Right lobe of liver (tissue), 6 donors: ENCODE data around the gene MT1E. TPM values are rescaled to one million over a fixed set of nuclear protein-coding genes. Genes with fewer than 3 reads are reported as not detected.
A peak's percentile ranks its signal among the peaks of the same experiment; 100 is the strongest.

Experiments
- ATAC-seq, 4 donors: fragments of 200-7000 bp; cut with Tn5 transposase; one replicate each; pipeline ENCODE4 v1.9.1; 2020; ENCODE audit warnings: mild to moderate bottlenecking in 4 of 4, moderate library complexity in 4 of 4
- DNase-seq, 3 donors: peaks; one replicate each; pipeline ENCODE4 v3.0.0-alpha.2; 2020
- H3K27ac ChIP-seq, 3 donors: fragments of 200-600 bp; one replicate each; pipeline ENCODE4 v1.8.0; 2022
- H3K27me3 ChIP-seq, 2 donors: fragments of 200-600 bp; one replicate each; pipeline ENCODE4 v1.8.0; 2022
- H3K36me3 ChIP-seq, 4 donors: fragments of 200-600 bp; sonication (generic) in 1 of 4; one replicate each; pipeline versions ENCODE4 v1.5.1 to v1.8.0; 2017 to 2022; ENCODE audit warnings: control low read depth in 1 of 4
- H3K4me1 ChIP-seq, 4 donors: fragments of 200-600 bp; sonication (generic) in 1 of 4; one replicate each; pipeline versions ENCODE4 v1.5.1 to v1.8.0; 2017 to 2022; ENCODE audit warnings: control low read depth in 1 of 4
- H3K4me3 ChIP-seq, 3 donors: fragments of 200-600 bp; one replicate each; pipeline ENCODE4 v1.8.0; 2022
- H3K9me3 ChIP-seq, 4 donors: fragments of 200-600 bp; sonication (generic) in 1 of 4; one replicate each; pipeline versions ENCODE4 v1.5.1 to v1.8.0; 2017 to 2022; ENCODE audit warnings: control low read depth in 1 of 4
- CTCF ChIP-seq, 4 donors: fragments of 200-600 bp in 3 of 4; fragments of 450-650 bp in 1 of 4; IDR thresholded peaks; one replicate each; pipeline versions ENCODE4 v1.5.1 to v1.8.0; 2016 to 2022; ENCODE audit warnings: antibody characterized with exemption in 4 of 4, mild to moderate bottlenecking in 2 of 4
- POLR2A ChIP-seq: fragments of 450-650 bp; IDR thresholded peaks from one replicate; pipeline ENCODE4 v1.6.1; 2017; ENCODE audit warnings: antibody characterized with exemption, mild to moderate bottlenecking
- WGBS: methylation state at CpG from one replicate; pipeline ENCODE4 v1.1.6; 2018; ENCODE audit warnings: low coverage, low lambda C conversion rate; ENCODE audit not compliant: insufficient coverage; ENCODE audit errors: missing lambda C conversion rate; 5-methylcytosine and 5-hydroxymethylcytosine counted together
- intact Hi-C, 2 donors: fragments of 100-400 bp; cut with DNase I; formaldehyde crosslinking; loops; one replicate each; pipeline versions ENCODE4 v1.11.2 to v1.14.1; 2022
- total RNA-seq, 6 experiments: library from RNA; depleted of rRNA in 2 of 6; stranded (reverse); fragments of >200 nt in 2 of 6; fragmentation: NEBNext Ultra II Directional in 3 of 6; extraction: Animal tissue kit (Norgen Biotek cat#: 25700) in 3 of 6; gene quantifications; one replicate each; pipeline versions ENCODE4 v1.1.0 to v1.2.4, GENCODE V29; 2016 to 2023
- donor health status: DM: no; HTN: yes; CAD: no.
- donor health status: DM: no; HTN: no; CAD: no.
- donor health status: DM: no; HTN: no; CAD: no.
- donor health status: DM: no; HTN: yes; CAD: no.
- donor health status: DM: no; HTN: yes; CAD: no.

MT1E gene
- total RNA-seq, 6 experiments from 2014 or later = 403 to 1,748 (median 691) TPM

GRCh38 chr16:56610609-56611111, 14.9 kb upstream of the MT1E start:
- DNase-seq (no peak), ATAC-seq (peak; percentile 0 to 6 (median 1))
- Histone ChIP-seq H3K4me1 (peaks cover 0 to 32% (median 12%) of the 10 kb centered on the region in 4 donors), H3K4me3 (peak overlapping the region in 2 of 3 donors; percentile 73 to 84), H3K36me3 (no peaks in the 10 kb centered on the region), H3K27ac (peak overlapping the region; percentile 65 to 95 (median 84)), H3K9me3 (no peaks in the 10 kb centered on the region), H3K27me3 (no peaks in the 10 kb centered on the region)
- intact Hi-C loops = no loop called here
- TF ChIP-seq CTCF (IDR thresholded peaks at IDR 0.05) = no peak
- no peak for TF ChIP-seq POLR2A
- 0% methylated on average over 2 of the region's 2 CpGs for WGBS

GRCh38 chr16:56611281-56611833, 14.2 kb upstream of the MT1E start:
- Histone ChIP-seq H3K36me3 (no peaks in the 10 kb centered on the region), H3K4me1 (peaks cover 0 to 25% (median 10%) of the 10 kb centered on the region in 4 donors), H3K27me3 (no peaks in the 10 kb centered on the region), H3K27ac (peak overlapping the region; percentile 65 to 95 (median 84)), H3K4me3 (peak overlapping the region in 2 of 3 donors; percentile 73 to 84), H3K9me3 (no peaks in the 10 kb centered on the region)
- ATAC-seq = peak; percentile 41 to 67 (median 53)
- peak; percentile 76 to 95 (median 91) for DNase-seq
- intact Hi-C loops = no loop called here
- WGBS = 17% methylated on average over 1 of the region's 2 CpGs
- TF ChIP-seq CTCF (IDR thresholded peaks at IDR 0.05) = no peak
- TF ChIP-seq POLR2A = peak; percentile 66

GRCh38 chr16:56613706-56614105, 11.9 kb upstream of the MT1E start:
- intact Hi-C loops = no loop called here
- Histone ChIP-seq H3K27me3 (no peaks in the 10 kb centered on the region), H3K4me3 (no peak overlapping the region), H3K27ac (no peak overlapping the region), H3K4me1 (peaks cover 0 to 27% (median 12%) of the 10 kb centered on the region in 4 donors), H3K9me3 (no peaks in the 10 kb centered on the region), H3K36me3 (no peaks in the 10 kb centered on the region)
- DNase-seq = no peak
- TF ChIP-seq POLR2A (no peak), CTCF (IDR thresholded peaks at IDR 0.05) (no peak)
- ATAC-seq = no peak

GRCh38 chr16:56614549-56614991, 11.0 kb upstream of the MT1E start:
- H3K36me3 ChIP-seq = no peaks in the 10 kb centered on the region
- intact Hi-C loops = no loop called here
- TF ChIP-seq CTCF (IDR thresholded peaks at IDR 0.05) (no peak), POLR2A (no peak)
- no peak for ATAC-seq
- no peak overlapping the region for H3K27ac ChIP-seq
- H3K9me3 ChIP-seq = no peaks in the 10 kb centered on the region
- no peak for DNase-seq
- peaks cover 0 to 29% (median 12%) of the 10 kb centered on the region in 4 donors for H3K4me1 ChIP-seq
- H3K27me3 ChIP-seq = no peaks in the 10 kb centered on the region
- no peak overlapping the region for H3K4me3 ChIP-seq

- 64% methylated on average over 3 of the region's 3 CpGs for WGBS
These were observed 10.2 kb upstream of the MT1E start for GRCh38 chr16:56615353-56615752.

More at GRCh38 chr16:56615353-56615752, 10.2 kb upstream of the MT1E start:
- Histone ChIP-seq H3K36me3 (no peaks in the 10 kb centered on the region), H3K9me3 (no peaks in the 10 kb centered on the region), H3K27me3 (no peaks in the 10 kb centered on the region), H3K4me1 (peaks cover 0 to 29% (median 12%) of the 10 kb centered on the region in 4 donors), H3K27ac (no peak overlapping the region), H3K4me3 (no peak overlapping the region)
- TF ChIP-seq POLR2A = no peak
- no peak for TF ChIP-seq CTCF (IDR thresholded peaks at IDR 0.05)
- intact Hi-C loops = no loop called here
- ATAC-seq (no peak), DNase-seq (no peak)
